Small intestine (tissue), 7 donors: ENCODE measurements around the gene POLR1H. TPM values are rescaled to one million over a fixed set of nuclear protein-coding genes. Genes with fewer than 3 reads are reported as not detected.

Experiments used
- DNase-seq, 2 donors: peaks; one replicate each; pipeline versions ENCODE4 v3.0.0 to v3.0.0-alpha.2; 2013
- FAIRE-seq: peaks from 2 replicates; lab custom pipeline; 2012; peaks lifted over from hg19 to GRCh38; lab: Jason Lieb, UNC
- H3K27ac ChIP-seq, 3 donors: one replicate each; pipeline ENCODE4 v1.5.1; 2013; ENCODE audit warnings: low read length in 2 of 3, mild to moderate bottlenecking in 2 of 3, control low read depth in 1 of 3, inconsistent platforms in 1 of 3, low read depth in 1 of 3, moderate library complexity in 1 of 3
- H3K27me3 ChIP-seq, 3 donors: one replicate each; pipeline ENCODE4 v1.6.1; 2013; ENCODE audit warnings: low read length in 3 of 3, inconsistent platforms in 1 of 3; ENCODE audit not compliant: control insufficient read depth in 3 of 3, insufficient read depth in 3 of 3
- H3K36me3 ChIP-seq, 3 donors: one replicate each; pipeline ENCODE4 v1.6.1; 2013; ENCODE audit warnings: low read length in 3 of 3, inconsistent platforms in 1 of 3, low read depth in 1 of 3, mild to moderate bottlenecking in 1 of 3, moderate library complexity in 1 of 3; ENCODE audit not compliant: control insufficient read depth in 3 of 3, insufficient read depth in 2 of 3
- H3K4me1 ChIP-seq, 3 donors: one replicate each; pipeline ENCODE4 v1.6.1; 2013; ENCODE audit warnings: low read length in 2 of 3, inconsistent platforms in 1 of 3, low read depth in 1 of 3, mild to moderate bottlenecking in 1 of 3, moderate library complexity in 1 of 3; ENCODE audit not compliant: control insufficient read depth in 3 of 3, insufficient read depth in 2 of 3
- H3K4me3 ChIP-seq, 3 donors: one replicate each; pipeline ENCODE4 v1.5.1; 2013; ENCODE audit warnings: low read length in 3 of 3, control low read depth in 1 of 3, inconsistent platforms in 1 of 3, low read depth in 1 of 3, mild to moderate bottlenecking in 1 of 3, moderate library complexity in 1 of 3
- H3K9me3 ChIP-seq, 2 donors: one replicate each; pipeline ENCODE4 v1.6.1; 2013; ENCODE audit warnings: low read depth in 1 of 2, low read length in 1 of 2; ENCODE audit not compliant: control insufficient read depth in 2 of 2, insufficient read depth in 1 of 2
- WGBS, 3 donors: extraction: QIAGEN DNeasy Blood & Tissue Kit; methylation state at CpG; one replicate each; pipeline ENCODE4 v1.1.7; 2013; 5-methylcytosine and 5-hydroxymethylcytosine counted together
- polyA plus RNA-seq, 4 donors: library from polyadenylated mRNA; stranded (reverse) in 3 of 4; unstranded in 1 of 4; fragments of 200-250 nt in 3 of 4; fragments of 120-200 nt in 1 of 4; gene quantifications; one replicate each; pipeline versions ENCODE4 v1.2.1 to v1.2.3, GENCODE V29; 2013
- donor health status: healthy with polysubstance abuse.
- donor health status: control.
- donor health status: control.
- donor health status: Bipolar disorder and iron deficiency.
- donor health status: healthy.

POLR1H gene
- polyA plus RNA-seq, 4 donors: 42.7 to 78.4 (median 52.7) TPM

DNA sequence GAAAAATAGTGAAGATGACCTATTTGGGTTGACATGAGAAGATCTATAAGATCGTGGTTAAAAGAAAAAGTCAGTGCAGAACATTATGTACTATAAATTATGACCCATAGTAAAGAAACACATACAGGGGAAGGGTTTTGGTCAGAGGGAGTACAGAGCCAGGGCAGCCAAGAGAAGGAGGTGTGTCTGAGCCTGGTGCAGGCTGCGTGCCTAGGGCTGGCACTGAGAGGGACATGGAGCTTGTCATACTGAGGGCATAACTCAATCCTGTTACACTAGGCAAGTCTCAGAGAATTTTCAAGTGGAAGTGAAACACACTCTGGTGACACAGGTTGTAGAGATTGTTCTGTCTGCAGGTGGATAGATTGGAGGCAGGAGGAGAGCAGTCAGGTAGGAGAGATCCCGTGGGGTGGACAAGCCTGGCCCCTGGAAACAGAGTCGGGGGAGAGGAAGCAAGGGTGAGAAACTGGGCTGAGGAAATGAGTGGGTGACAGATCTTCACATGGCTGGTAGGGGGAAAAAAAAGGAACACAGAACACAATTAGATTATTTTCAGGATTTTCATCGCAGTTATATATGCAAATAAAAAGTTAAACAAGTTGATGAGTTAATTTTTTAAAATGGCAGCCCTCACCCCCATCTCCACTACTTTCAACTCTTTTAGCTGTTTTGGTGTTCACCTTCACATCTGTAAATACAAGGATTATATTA is 33.0 kb downstream of the POLR1H start:
- 75 to 76% (median 76%) methylated on average over 5 of the region's 5 CpGs for WGBS, 3 donors
- DNase-seq: no peak
- no peak for FAIRE-seq
- Histone ChIP-seq H3K27me3 (peaks cover 0 to 8% (median 0%) of the 10 kb centered on the region in 3 donors), H3K36me3 (no peaks in the 10 kb centered on the region), H3K27ac (peak overlapping the region in 1 of 3 donors; percentile 86), H3K4me1 (peaks cover 0 to 57% (median 5%) of the 10 kb centered on the region in 3 donors), H3K9me3 (no peaks in the 10 kb centered on the region), H3K4me3 (no peak overlapping the region)

DNA sequence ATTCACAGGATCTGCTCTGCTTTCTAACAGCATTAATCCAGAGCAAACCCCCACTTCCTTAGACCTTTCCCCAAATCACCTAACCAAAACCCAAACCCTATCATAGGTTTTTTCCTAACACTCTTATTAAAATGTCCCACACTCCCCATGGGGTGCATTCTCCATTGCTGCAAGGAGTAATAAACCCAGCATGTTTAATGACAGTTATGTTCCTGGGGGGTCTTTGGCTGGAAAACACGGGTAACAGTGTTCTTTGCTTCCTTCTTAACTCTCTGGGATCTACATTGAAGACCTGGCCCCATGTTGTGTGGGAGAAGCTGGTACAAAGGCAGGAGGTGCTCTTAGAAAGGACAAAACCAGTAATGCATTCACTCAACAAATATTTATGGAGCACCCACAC is 35.8 kb downstream of the POLR1H start:
- DNase-seq (no peak), FAIRE-seq (no peak)
- no peaks in the 10 kb centered on the region for H3K9me3 ChIP-seq
- no peak overlapping the region for H3K27ac ChIP-seq
- no peak overlapping the region for H3K4me3 ChIP-seq
- peaks cover 0 to 14% (median 12%) of the 10 kb centered on the region in 3 donors for H3K27me3 ChIP-seq
- WGBS, 3 donors: 33 to 68% (median 55%) methylated on average over 1 of the region's 1 CpG
- peaks cover 2 to 62% (median 7%) of the 10 kb centered on the region in 3 donors for H3K4me1 ChIP-seq
- H3K36me3 ChIP-seq: no peaks in the 10 kb centered on the region

DNA sequence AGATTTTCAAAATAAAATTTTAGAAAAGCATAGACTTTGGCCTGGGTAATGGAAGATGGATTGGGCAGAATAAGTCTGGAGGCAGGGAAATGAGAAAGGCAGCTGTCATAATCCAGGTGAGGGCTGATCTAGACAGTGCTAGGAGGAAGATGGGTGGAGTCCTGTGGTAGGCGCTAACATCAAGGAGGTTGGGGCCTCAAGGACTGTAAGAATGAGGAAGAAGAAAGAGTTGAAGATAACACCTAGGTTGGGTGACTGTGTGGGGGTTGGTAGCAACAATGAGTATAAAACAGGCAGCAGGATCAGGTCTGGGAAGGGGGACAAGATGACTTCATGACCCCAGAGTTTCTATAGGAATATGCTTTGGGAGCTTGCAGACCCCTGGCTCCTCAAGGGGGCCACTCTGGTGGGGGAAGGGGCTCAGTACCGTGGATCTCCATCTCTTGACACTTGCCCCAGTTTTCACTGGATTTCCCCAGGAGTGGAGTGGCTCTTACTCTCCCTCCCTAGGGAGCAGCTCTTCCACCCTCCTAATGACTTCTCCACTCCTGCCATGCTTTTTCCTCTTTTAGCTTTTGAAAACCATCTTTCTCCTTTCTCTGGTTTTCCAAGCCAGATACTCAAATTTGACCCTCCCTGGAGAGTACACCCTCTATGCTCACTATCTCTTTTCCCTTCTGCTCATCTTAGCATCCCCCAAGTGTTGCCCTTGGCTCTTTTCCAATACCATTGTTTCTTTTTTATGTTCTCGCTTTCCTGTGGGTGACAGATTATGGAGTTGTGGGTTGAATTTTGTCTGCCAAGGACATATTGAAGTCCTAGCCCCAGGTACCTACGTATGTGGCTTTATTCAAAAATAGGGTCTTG is 37.1 kb downstream of the POLR1H start:
- FAIRE-seq (no peak), DNase-seq (peak; percentile 85 to 91)
- Histone ChIP-seq H3K4me3 (no peak overlapping the region), H3K9me3 (no peaks in the 10 kb centered on the region), H3K4me1 (peaks cover 4 to 60% (median 14%) of the 10 kb centered on the region in 3 donors), H3K36me3 (no peaks in the 10 kb centered on the region), H3K27me3 (peaks cover 0 to 12% (median 11%) of the 10 kb centered on the region in 3 donors), H3K27ac (peak overlapping the region in 2 of 3 donors; percentile 56 to 59)
- WGBS, 3 donors: 46 to 64% (median 46%) methylated on average over 4 of the region's 4 CpGs

DNA sequence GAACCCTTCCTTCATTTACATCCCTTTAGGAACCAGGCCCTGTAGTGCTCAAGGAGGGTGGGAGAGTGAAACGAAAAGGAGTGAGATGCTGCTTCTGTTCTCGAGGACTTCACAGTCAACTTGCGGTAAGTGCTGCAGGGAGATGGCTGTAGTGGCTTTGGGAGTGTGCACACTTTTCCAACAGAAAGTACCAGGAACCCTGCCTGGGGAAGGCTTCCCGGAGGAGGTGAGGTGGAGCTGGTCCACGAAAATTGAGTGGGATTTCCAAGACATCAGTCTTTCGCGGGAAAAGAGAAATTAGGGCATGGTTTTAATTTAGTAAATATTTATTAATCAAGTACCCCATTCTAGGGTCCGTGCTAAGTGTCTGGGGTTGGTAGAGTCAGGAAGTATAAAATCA is 39.1 kb downstream of the POLR1H start:
- Histone ChIP-seq H3K4me1 (peaks cover 4 to 57% (median 14%) of the 10 kb centered on the region in 3 donors), H3K27ac (peak overlapping the region in 2 of 3 donors; percentile 52 to 61), H3K9me3 (no peaks in the 10 kb centered on the region)

DNA sequence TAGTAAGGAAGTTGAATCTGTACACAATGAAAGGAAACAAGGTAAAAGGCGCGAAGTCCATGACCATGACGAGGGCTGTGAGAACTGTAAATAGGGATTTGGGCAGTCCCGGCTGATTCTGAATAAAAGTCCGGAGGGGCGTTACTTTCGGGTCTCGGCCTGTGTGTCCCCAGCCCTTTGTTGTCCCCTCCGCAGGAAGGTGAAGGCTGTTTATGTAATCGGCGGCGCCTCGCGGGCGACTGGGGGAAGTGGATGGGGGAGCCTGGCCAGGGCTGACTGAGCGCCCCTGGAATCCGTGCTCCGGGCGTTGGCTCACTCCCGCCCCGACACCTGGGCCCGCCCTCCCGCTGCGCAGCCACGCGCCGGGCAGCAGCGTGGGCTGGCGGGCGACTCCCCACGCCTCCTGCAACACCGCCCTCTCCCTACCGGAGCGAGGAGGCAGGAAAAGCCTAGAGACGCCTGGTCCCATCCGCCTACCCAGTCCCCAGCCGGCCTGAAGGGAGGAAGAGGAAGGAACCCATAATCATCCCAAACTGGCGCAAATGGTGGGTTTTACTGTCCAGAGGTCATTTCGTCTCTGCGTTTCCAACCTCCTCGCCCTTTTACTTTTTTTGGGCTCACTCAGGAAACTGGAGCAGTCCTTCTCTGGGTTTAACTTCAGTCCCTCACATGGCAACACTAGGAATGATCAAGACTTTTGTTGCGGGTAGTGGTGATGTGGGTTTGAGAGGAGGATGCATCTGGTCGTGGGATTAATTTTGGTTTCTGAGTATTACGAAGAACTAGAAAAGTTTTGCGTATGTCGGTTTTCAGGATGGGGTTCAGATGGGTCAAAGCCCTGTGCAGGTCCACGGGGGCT is 39.7 kb downstream of the POLR1H start:
- Histone ChIP-seq H3K27me3 (peaks cover 0 to 16% (median 11%) of the 10 kb centered on the region in 3 donors), H3K4me1 (peaks cover 4 to 52% (median 14%) of the 10 kb centered on the region in 3 donors), H3K36me3 (peaks cover 0 to 3% (median 0%) of the 10 kb centered on the region in 3 donors), H3K9me3 (no peaks in the 10 kb centered on the region), H3K27ac (peak overlapping the region; percentile 52 to 86 (median 64)), H3K4me3 (peak overlapping the region in 2 of 3 donors; percentile 33 to 44)
- FAIRE-seq (no peak), DNase-seq (peak; percentile 89 to 93)
- WGBS, 3 donors: 0 to 2% (median 2%) methylated on average over 43 to 47 of the region's 47 CpGs

More for the DNA sequence above, 39.1 kb downstream of the POLR1H start:
- no peak for FAIRE-seq
- DNase-seq: no peak
- peak overlapping the region in 1 of 3 donors; percentile 31 for H3K4me3 ChIP-seq
- no peaks in the 10 kb centered on the region for H3K36me3 ChIP-seq
- 37 to 51% (median 47%) methylated on average over 8 of the region's 8 CpGs for WGBS, 3 donors
- peaks cover 0 to 14% (median 10%) of the 10 kb centered on the region in 3 donors for H3K27me3 ChIP-seq

DNA sequence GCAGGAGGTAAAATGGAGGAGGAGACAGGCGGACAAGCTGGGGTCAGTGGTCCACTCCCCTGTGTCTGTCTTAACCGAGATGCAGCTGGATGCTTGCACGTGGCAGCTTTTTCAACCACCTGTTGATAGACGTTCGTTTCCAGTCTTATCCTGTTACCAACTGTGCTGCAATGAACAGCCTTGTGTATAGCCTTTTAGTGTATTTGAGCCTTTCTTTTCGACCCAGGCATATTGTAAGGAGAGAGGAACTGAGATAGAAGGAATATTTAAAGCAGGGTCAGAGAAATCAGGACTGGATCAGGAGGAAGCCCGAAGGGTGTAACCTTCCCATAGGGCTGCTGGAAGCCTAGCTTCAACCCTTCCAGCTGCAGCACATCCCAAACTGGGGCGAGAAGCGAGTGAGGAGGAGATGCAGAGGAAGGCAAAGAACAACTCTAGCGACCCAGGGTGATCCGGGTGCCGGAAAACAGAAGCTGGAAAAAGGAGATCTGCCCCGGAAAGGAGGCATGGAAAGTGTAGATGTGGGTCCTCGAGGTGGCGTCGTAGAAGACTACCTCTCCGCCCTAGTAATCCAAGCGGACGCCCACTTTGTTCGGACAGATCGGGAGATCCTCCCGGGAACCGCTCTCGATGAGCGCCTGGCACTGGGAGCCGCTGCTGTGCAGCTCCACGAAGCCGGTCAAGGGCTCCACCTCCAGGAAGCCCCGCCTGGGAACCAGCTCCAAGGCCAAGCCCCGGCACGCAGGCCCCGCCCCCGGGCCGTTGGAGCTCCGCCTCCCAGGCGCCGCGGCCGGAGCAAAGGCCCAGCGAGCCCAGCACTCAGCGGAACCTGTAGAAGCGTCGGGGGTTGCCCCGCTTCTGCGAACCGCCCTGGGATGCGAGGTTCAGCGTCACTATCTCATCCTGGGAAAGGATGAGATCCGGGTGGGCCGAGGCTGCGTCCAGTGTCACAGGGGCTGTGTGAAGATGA is 40.7 kb downstream of the POLR1H start:
- Histone ChIP-seq H3K9me3 (no peaks in the 10 kb centered on the region), H3K36me3 (peaks cover 0 to 7% (median 0%) of the 10 kb centered on the region in 3 donors), H3K4me1 (peaks cover 4 to 49% (median 14%) of the 10 kb centered on the region in 3 donors), H3K27ac (peak overlapping the region; percentile 52 to 86 (median 64)), H3K27me3 (peaks cover 0 to 17% (median 11%) of the 10 kb centered on the region in 3 donors), H3K4me3 (peak overlapping the region in 2 of 3 donors; percentile 33 to 44)
- no peak for FAIRE-seq
- peak; percentile 93 to 94 for DNase-seq
- WGBS, 3 donors: 1 to 2% (median 2%) methylated on average over 51 of the region's 51 CpGs

DNA sequence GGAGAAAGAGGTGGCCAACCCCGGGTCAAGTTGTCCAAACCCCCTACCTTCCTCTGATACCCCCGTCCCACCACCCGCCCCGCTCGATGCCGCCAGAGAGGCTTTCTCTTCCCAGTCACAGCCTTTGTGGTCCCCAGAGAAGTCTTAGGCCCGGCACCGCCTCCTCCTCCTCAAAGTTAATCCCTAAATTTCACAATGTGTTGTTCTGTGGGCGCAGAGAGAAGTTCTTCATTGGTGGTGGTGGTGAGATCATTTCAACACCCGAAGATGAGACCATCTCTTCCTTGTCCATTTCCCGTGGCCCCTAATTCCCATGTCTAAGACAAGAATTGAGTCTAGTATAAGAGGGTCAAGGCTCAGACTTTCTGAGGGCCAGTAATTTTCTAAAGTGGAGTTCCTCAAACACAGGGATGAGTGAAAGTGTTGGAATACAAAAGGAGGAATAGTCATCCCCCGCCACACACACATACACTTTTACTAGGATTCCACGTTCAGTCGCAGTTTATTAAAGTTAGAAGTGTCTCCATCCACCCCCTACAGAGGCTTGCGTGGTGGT is 41.4 kb downstream of the POLR1H start:
- peak; percentile 27 to 54 for DNase-seq
- Histone ChIP-seq H3K9me3 (no peaks in the 10 kb centered on the region), H3K4me3 (peak overlapping the region in 2 of 3 donors; percentile 19 to 44), H3K4me1 (peaks cover 4 to 41% (median 14%) of the 10 kb centered on the region in 3 donors), H3K36me3 (peaks cover 0 to 8% (median 0%) of the 10 kb centered on the region in 3 donors), H3K27me3 (peaks cover 0 to 17% (median 11%) of the 10 kb centered on the region in 3 donors), H3K27ac (peak overlapping the region; percentile 52 to 86 (median 64))
- 20 to 36% (median 32%) methylated on average over 15 of the region's 15 CpGs for WGBS, 3 donors
- FAIRE-seq: no peak
